Measurements from ENCODE around the gene TRAP1.

GRCh38 chr16:3625331-3625730 lies 92.0 kb downstream of the TRAP1 start:
- TF ChIP-seq, protein P1, sequence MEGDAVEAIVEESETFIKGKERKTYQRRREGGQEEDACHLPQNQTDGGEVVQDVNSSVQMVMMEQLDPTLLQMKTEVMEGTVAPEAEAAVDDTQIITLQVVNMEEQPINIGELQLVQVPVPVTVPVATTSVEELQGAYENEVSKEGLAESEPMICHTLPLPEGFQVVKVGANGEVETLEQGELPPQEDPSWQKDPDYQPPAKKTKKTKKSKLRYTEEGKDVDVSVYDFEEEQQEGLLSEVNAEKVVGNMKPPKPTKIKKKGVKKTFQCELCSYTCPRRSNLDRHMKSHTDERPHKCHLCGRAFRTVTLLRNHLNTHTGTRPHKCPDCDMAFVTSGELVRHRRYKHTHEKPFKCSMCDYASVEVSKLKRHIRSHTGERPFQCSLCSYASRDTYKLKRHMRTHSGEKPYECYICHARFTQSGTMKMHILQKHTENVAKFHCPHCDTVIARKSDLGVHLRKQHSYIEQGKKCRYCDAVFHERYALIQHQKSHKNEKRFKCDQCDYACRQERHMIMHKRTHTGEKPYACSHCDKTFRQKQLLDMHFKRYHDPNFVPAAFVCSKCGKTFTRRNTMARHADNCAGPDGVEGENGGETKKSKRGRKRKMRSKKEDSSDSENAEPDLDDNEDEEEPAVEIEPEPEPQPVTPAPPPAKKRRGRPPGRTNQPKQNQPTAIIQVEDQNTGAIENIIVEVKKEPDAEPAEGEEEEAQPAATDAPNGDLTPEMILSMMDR (IDR thresholded peaks at IDR 0.05): no peak
- TF ChIP-seq POLR2A (IDR thresholded peaks at IDR 0.05): no peak

All from adrenal gland (tissue), 5 donors.